PC-9 (cell line): Measurements from ENCODE around the gene TTI1. TPM values are rescaled to one million over a fixed set of nuclear protein-coding genes. Genes with fewer than 3 reads are reported as not detected.

Experiments
- BruUV-seq: library from RNA; stranded (reverse); fragments of 400-500 nt; replicated peaks from 2 replicates; lab custom pipeline; 2021; lab: Mats Ljungman, UMichigan
- CTCF ChIA-PET: fragments of 300-600 bp; sonication (Branson Sonifier 250); formaldehyde crosslinking; loops from one replicate; lab custom pipeline; 2022; ENCODE audit warnings: antibody characterized with exemption; lab: Charles Lee
- POLR2A ChIA-PET: fragments of 300-600 bp; sonication (Branson Sonifier 250); formaldehyde crosslinking; loops from one replicate; lab custom pipeline; 2022; ENCODE audit warnings: antibody characterized with exemption; ENCODE audit not compliant: unreplicated experiment; lab: Charles Lee
- DNase-seq, 2 experiments: peaks; one replicate each; pipeline versions ENCODE4 v3.0.0 to v3.0.0-alpha.2; 2015 to 2022; ENCODE audit warnings: mixed read lengths in 1 of 2
- H2AFZ ChIP-seq: fragments of 200-600 bp; sonication (generic); 2 replicates; pipeline ENCODE4 v1.8.1; 2017; ENCODE audit warnings: antibody characterized with exemption
- H3F3A ChIP-seq: fragments of 200-600 bp; sonication (generic); 2 replicates; pipeline ENCODE4 v1.8.1; 2017; ENCODE audit warnings: antibody characterized with exemption, mild to moderate bottlenecking, low read depth; ENCODE audit not compliant: insufficient read depth
- H3K27ac ChIP-seq: fragments of 200-600 bp; sonication (generic); 2 replicates; pipeline ENCODE4 v1.6.1; 2016; ENCODE audit warnings: mixed run types
- H3K27me3 ChIP-seq: fragments of 200-600 bp; sonication (generic); 2 replicates; pipeline ENCODE4 v1.6.1; 2016; ENCODE audit warnings: low read depth, mixed run types; ENCODE audit not compliant: insufficient read depth
- H3K36me3 ChIP-seq: fragments of 200-600 bp; sonication (generic); 2 replicates; pipeline ENCODE4 v1.6.1; 2016; ENCODE audit warnings: low read depth, mixed run types
- H3K4me1 ChIP-seq: fragments of 200-600 bp; sonication (generic); replicated peaks from 2 replicates; pipeline ENCODE4 v1.6.1; 2016; ENCODE audit warnings: mixed run types; ENCODE audit not compliant: insufficient read depth
- H3K4me2 ChIP-seq: fragments of 200-600 bp; sonication (generic); 2 replicates; pipeline ENCODE4 v1.6.1; 2017; ENCODE audit warnings: mixed run types
- H3K4me3 ChIP-seq: fragments of 200-600 bp; sonication (generic); 2 replicates; pipeline ENCODE4 v1.6.1; 2016; ENCODE audit warnings: mixed run types
- H3K79me2 ChIP-seq: fragments of 200-600 bp; sonication (generic); 2 replicates; pipeline ENCODE4 v1.6.1; 2017; ENCODE audit warnings: low read depth, mixed run types
- H3K9me2 ChIP-seq: fragments of 200-600 bp; sonication (generic); 2 replicates; pipeline ENCODE4 v1.8.1; 2017; ENCODE audit warnings: mild to moderate bottlenecking; ENCODE audit not compliant: insufficient read depth
- H3K9me3 ChIP-seq: fragments of 200-600 bp; sonication (generic); 2 replicates; pipeline ENCODE4 v1.8.1; 2016; ENCODE audit warnings: low read depth; ENCODE audit not compliant: insufficient read depth
- H4K20me1 ChIP-seq: fragments of 200-600 bp; sonication (generic); 2 replicates; pipeline ENCODE4 v1.8.1; 2017; ENCODE audit not compliant: insufficient read depth
- EZH2 ChIP-seq: fragments of 200-600 bp; sonication (generic); IDR thresholded peaks from 2 replicates; pipeline ENCODE4 v1.8.0; 2017; ENCODE audit warnings: antibody characterized with exemption, low read depth
- intact Hi-C: fragments of 100-400 bp; cut with micrococcal nuclease; formaldehyde crosslinking; loops from one replicate; pipeline ENCODE4 v1.10.0; 2022; ENCODE audit not compliant: unreplicated experiment
- total RNA-seq: library from RNA; stranded (reverse); gene quantifications from 2 replicates; pipeline ENCODE4 v1.2.3, GENCODE V29; 2021
- TF ChIP-seq, protein P1 (sequence below): fragments of 200-600 bp; sonication (generic); conservative IDR thresholded peaks from 2 replicates; pipeline ENCODE4 v1.6.1; 2017; ENCODE audit warnings: mixed run types, antibody characterized with exemption, mild to moderate bottlenecking, moderate library complexity

TTI1 gene
- total RNA-seq, 1 experiment from 2014 or later: 34.2 TPM

DNA sequence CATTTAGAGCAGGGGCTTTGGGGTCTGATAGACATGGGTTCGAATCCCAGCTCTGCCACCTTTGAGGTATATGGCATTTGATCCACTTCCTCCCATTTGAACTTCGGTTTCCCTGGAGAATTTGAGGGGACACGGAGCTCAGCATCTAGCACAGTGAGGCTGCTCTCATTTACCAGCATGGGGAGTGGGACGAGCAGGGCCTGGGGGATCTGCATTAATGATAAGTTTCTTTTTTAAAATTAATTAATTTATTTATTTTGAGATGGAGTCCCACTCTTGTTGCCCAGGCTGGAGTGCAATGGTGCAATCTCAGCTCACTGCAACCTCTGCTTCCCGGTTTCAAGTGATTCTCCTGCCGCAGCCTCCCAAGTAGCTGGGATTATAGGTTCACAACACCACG is 77.7 kb downstream of the TTI1 start:
- Histone ChIP-seq H3K79me2 (no peaks in the 10 kb centered on the region), H3K9me2 (no peaks in the 10 kb centered on the region), H3K27me3 (peaks cover 51% of the 10 kb centered on the region), H3K4me2 (no peak overlapping the region), H4K20me1 (no peaks in the 10 kb centered on the region), H3F3A (no peaks in the 10 kb centered on the region), H3K4me1 (no peaks in the 10 kb centered on the region), H3K36me3 (no peaks in the 10 kb centered on the region), H2AFZ (no peak overlapping the region), H3K27ac (no peak overlapping the region), H3K9me3 (no peaks in the 10 kb centered on the region), H3K4me3 (no peak overlapping the region)
- DNase-seq: no peak
- intact Hi-C loops: no loop called here
- TF ChIP-seq, protein P1, sequence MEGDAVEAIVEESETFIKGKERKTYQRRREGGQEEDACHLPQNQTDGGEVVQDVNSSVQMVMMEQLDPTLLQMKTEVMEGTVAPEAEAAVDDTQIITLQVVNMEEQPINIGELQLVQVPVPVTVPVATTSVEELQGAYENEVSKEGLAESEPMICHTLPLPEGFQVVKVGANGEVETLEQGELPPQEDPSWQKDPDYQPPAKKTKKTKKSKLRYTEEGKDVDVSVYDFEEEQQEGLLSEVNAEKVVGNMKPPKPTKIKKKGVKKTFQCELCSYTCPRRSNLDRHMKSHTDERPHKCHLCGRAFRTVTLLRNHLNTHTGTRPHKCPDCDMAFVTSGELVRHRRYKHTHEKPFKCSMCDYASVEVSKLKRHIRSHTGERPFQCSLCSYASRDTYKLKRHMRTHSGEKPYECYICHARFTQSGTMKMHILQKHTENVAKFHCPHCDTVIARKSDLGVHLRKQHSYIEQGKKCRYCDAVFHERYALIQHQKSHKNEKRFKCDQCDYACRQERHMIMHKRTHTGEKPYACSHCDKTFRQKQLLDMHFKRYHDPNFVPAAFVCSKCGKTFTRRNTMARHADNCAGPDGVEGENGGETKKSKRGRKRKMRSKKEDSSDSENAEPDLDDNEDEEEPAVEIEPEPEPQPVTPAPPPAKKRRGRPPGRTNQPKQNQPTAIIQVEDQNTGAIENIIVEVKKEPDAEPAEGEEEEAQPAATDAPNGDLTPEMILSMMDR: no peak
- no peak for TF ChIP-seq EZH2
- CTCF ChIA-PET: no interaction called here
- BruUV-seq: no TSS peak
- POLR2A ChIA-PET: no interaction called here

DNA sequence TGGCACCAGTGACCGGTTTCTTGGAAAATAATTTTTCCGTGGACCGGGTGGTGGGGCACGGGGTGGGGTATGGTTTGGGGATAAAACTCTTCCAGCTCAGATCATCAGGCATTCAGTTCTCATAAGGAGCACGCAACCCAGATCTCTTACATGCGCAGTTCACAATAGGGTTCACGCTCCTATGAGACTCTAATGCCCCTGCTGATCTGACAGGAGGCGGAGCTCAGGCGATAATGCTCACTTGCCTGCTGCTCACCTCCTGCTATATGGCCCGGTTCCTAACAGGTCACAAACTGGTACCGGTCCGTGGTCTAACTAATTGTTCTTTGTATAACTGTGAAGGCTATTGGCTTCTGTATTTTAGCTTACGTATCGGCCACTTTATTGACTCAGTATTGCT is 78.6 kb downstream of the TTI1 start:
- no TSS peak for BruUV-seq
- intact Hi-C loops: no loop called here
- ChIA-PET CTCF (no interaction called here), POLR2A (interaction anchor here (0.6 kb wide), 1 partner anchor 29 kb away, joined by 3 read pairs; no protein-coding TSS in a partner anchor)
- Histone ChIP-seq H4K20me1 (no peaks in the 10 kb centered on the region), H3K9me3 (no peaks in the 10 kb centered on the region), H3K79me2 (no peaks in the 10 kb centered on the region), H3K36me3 (no peaks in the 10 kb centered on the region), H3K9me2 (no peaks in the 10 kb centered on the region), H3K4me2 (no peak overlapping the region), H3K27me3 (peaks cover 47% of the 10 kb centered on the region), H2AFZ (no peak overlapping the region), H3K4me3 (no peak overlapping the region), H3F3A (no peaks in the 10 kb centered on the region), H3K4me1 (no peaks in the 10 kb centered on the region), H3K27ac (no peak overlapping the region)
- no peak for DNase-seq
- TF ChIP-seq, protein P1: no peak
- TF ChIP-seq EZH2: no peak

DNA sequence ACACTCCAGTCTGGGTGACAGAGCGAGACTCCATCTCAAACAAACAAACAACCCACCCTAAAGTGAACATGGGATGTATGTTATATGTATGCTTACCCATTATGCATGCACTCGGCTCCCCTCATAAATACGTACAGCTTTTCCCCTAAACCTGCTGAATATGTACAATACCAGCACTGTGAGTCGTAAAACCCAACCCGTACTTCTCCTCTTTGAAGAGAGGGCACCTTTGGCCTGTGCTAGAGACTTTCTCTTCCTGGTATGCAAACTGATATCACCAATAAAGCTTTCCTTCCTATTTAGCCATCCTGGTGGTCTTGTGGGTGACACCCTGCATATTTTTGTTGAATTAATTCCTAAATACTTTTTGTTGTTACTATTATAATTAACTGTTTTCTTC is 79.1 kb downstream of the TTI1 start:
- no peaks in the 10 kb centered on the region for H3K79me2 ChIP-seq
- H3K27ac ChIP-seq: no peak overlapping the region
- no peaks in the 10 kb centered on the region for H3F3A ChIP-seq
- no peaks in the 10 kb centered on the region for H4K20me1 ChIP-seq
- H3K4me2 ChIP-seq: no peak overlapping the region
- H3K4me3 ChIP-seq: no peak overlapping the region
- H3K9me2 ChIP-seq: no peaks in the 10 kb centered on the region
- no peak overlapping the region for H2AFZ ChIP-seq
- H3K27me3 ChIP-seq: peaks cover 47% of the 10 kb centered on the region
- H3K9me3 ChIP-seq: no peaks in the 10 kb centered on the region
- TF ChIP-seq EZH2: no peak
- TF ChIP-seq, protein P1: no peak
- no peaks in the 10 kb centered on the region for H3K36me3 ChIP-seq
- POLR2A ChIA-PET: interaction anchor here (0.6 kb wide), 1 partner anchor 29 kb away, joined by 3 read pairs; no protein-coding TSS in a partner anchor
- CTCF ChIA-PET: no interaction called here
- BruUV-seq: no TSS peak
- DNase-seq: no peak
- H3K4me1 ChIP-seq: no peaks in the 10 kb centered on the region
- intact Hi-C loops: no loop called here
